Activated CD4-positive, CD25-positive, alpha-beta regulatory T cell treated with anti-CD3 and anti-CD28 coated beads, Interleukin-2, amount 50 U/mL, for 16 hours (primary cell): ENCODE results near the gene TOPAZ1.
A peak's percentile ranks its signal among the peaks of the same experiment; 100 is the strongest.
"Not testable (repeated sequence)": the region's sequence is repeated elsewhere in the genome, so short reads cannot be mapped to it uniquely, and the experiment has no call there.

Experiments
- DNase-seq: peaks from one replicate; pipeline ENCODE4 v3.0.0-alpha.2; 2020; ENCODE audit warnings: low read depth, low spot score

Gene TOPAZ1

GRCh38 chr3:44329946-44330345, 88.3 kb downstream of the TOPAZ1 start:
- DNase-seq, result no peak

GRCh38 chr3:44330444-44330843, 88.8 kb downstream of the TOPAZ1 start:
- DNase-seq, result no peak

GRCh38 chr3:44334326-44334725, 92.6 kb downstream of the TOPAZ1 start:
- no peak for DNase-seq

GRCh38 chr3:44337248-44337785, 95.6 kb downstream of the TOPAZ1 start:
- no peak for DNase-seq

- peak; percentile 97 for DNase-seq
These were observed 96.5 kb downstream of the TOPAZ1 start, which contains the start of gene TCAIM for GRCh38 chr3:44338010-44338827. Gene TCAIM, plus strand, starts transcription at chr3:44338766. Its CDS starts 16,017 bp downstream, at chr3:44354783.

- no peak for DNase-seq
These were observed 97.1 kb downstream of the TOPAZ1 start for GRCh38 chr3:44338828-44339127.

- no peak for DNase-seq
These were observed 97.7 kb downstream of the TOPAZ1 start for GRCh38 chr3:44339181-44340057.

GRCh38 chr3:44340058-44340395, 98.3 kb downstream of the TOPAZ1 start:
- no peak for DNase-seq

- DNase-seq, result no peak
These were observed 100.6 kb downstream of the TOPAZ1 start for GRCh38 chr3:44342176-44342790.

- no peak for DNase-seq
These were observed 101.7 kb downstream of the TOPAZ1 start for GRCh38 chr3:44343421-44343820.

- not testable (repeated sequence) for DNase-seq
These were observed 104.9 kb downstream of the TOPAZ1 start for GRCh38 chr3:44346590-44346989.

GRCh38 chr3:44348993-44349392, 107.3 kb downstream of the TOPAZ1 start:
- no peak for DNase-seq

GRCh38 chr3:44353355-44353924, 111.8 kb downstream of the TOPAZ1 start:
- DNase-seq, result no peak

- DNase-seq, result no peak
These were observed 113.8 kb downstream of the TOPAZ1 start for GRCh38 chr3:44355362-44356033.

GRCh38 chr3:44359146-44359751, 117.6 kb downstream of the TOPAZ1 start:
- DNase-seq, result no peak

GRCh38 chr3:44363591-44363990, 121.9 kb downstream of the TOPAZ1 start:
- no peak for DNase-seq

GRCh38 chr3:44365952-44366351, 124.3 kb downstream of the TOPAZ1 start:
- no peak for DNase-seq

GRCh38 chr3:44375450-44375849, 133.8 kb downstream of the TOPAZ1 start:
- DNase-seq, result no peak
